Eye (tissue), 1 donor: ENCODE results near the gene IPO7.
A peak's percentile ranks its signal among the peaks of the same experiment; 100 is the strongest.
"Not testable (repeated sequence)": the region's sequence is repeated elsewhere in the genome, so short reads cannot be mapped to it uniquely, and the experiment has no call there.

Experiments used
- DNase-seq: peaks from one replicate; pipeline ENCODE4 v3.0.0-alpha.2; 2015

The IPO7 gene

GRCh38 chr11:9384535-9385326, at the start of gene IPO7:
IPO7 (plus strand) TSS chr11:9384652; CDS start chr11:9384764, 112 bp downstream.
- DNase-seq: peak; percentile 96

- DNase-seq: no peak
These were observed 42.7 kb upstream of the IPO7 start for GRCh38 chr11:9341638-9342178.

DNA sequence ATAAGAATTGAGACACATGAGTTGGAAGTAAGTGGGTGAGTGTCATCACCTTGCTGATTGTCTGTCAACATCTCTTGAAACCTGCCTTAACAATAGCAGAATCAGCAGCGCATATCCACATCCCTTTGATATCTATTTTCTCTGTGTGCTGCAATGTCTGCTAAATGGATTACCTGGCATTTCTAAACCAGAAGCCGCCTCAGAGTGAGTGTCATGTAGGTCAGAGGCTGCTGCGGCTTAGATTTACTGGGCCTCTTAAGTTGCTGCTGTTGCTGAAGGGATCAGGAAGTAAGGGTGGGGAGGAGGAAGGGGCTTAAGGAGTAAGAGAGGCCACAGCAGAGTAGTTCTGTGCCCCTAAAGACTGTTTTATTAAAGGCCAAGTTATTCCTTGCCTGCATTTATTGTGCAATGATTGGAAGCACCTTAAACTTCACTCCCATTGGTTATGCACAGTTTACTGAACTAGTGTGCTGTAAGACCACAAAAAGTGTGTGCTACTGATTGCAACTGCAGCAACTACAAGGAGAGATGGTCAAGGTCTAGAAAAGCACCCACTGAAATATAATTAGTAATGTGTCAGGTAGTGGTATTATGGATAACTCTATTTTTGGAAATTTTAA, 40.3 kb upstream of the IPO7 start:
- DNase-seq: peak; percentile 14

DNA sequence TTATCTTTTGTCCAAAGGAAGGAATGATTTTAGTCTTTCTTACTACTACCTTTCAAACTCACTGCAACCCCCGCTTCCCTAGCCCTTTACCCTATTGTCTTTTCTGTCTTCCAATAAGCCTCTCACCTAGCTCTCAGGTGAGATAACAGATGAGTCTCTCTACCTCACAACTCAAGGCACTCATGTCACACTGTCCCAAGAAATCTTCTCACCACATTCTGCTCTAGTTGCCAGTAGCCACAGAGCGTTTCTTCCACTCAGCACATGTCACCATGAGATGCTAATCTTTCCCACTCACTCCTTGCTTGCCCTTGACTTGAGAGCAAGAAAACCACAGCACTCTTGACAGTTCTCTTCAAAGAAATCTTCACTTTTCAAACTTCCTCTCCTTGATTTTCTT, 37.4 kb upstream of the IPO7 start:
- DNase-seq: no peak

DNA sequence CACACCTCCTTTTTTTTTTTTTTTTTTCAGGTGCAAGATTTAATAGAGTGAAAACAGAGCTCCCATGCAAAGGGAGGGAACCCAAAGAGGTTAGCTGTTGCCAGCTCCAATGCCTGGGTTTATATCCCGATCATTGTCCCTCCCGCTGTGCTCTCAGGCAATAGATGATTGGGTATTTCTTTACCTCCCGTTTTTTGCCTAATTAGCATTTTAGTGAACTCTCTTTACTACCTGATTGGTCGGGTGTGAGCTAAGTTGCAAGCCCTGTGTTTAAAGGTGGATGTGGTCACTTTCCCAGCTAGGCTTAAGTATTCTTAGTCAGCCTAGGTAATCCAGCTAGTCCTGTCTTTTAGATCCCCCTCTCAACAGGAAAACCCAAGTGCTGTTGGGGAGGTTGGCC, 36.7 kb upstream of the IPO7 start:
- DNase-seq: not testable (repeated sequence)

GRCh38 chr11:9351321-9351881, 33.1 kb upstream of the IPO7 start:
- no peak for DNase-seq

- DNase-seq: no peak
These were observed 27.4 kb upstream of the IPO7 start for GRCh38 chr11:9357041-9357440.

DNA sequence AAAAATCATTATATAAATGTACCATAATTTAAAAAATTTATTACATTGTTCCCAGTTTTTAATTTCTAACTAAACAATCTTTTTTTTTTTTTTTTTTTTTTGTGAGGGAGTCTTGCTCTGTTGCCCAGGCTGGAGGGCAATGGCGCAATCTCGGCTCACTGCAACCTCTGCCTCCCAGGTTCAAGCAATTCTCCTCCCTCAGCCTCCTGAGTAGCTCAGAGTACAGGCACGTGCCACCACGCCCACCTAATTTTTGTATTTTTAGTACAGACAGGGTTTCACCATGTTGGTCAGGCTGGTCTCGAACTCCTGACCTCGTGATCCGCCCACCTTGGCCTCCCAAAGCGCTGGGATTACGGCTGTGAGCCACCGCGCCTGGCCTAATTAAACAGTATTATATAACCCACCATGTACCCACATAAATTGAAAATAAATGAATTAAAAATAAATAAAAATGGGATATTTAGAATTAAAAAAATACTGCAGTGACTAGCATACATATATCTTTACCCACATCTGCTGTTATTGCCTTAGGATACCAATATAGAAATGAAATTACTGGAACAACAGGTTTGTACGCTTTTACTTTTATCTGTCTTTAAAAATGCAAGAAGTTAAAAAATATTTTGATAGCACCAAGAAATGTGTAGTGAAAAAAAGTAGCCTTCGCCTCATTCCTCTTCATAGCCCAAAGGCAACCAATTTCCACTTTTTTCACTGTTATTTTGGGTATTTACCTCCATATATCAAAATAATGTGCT, 23.4 kb upstream of the IPO7 start:
- not testable (repeated sequence) for DNase-seq

- DNase-seq: peak; percentile 19
These were observed 22.0 kb upstream of the IPO7 start for GRCh38 chr11:9362393-9362863.

GRCh38 chr11:9363954-9364912, 20.2 kb upstream of the IPO7 start:
- DNase-seq: peak; percentile 94

- DNase-seq: no peak
These were observed 16.9 kb upstream of the IPO7 start for GRCh38 chr11:9367551-9367950.

DNA sequence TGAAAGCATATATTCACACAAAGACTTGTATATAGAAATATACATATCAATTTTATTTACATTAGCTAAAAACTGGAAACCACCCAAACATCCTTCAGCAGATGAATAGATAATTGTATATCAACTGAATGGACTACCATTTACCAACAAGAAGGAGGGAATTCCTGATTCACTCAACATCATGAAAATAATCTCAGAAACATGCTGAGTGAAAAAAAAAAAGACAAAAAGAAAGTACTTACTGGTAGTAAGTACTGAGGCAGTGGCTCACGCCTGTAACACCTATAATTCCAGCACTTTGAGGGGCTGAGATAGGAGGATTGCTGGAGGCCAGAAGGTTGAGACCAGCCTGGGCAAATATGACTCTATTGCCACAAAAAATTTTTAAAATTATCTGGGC, 7.4 kb upstream of the IPO7 start:
- DNase-seq: no peak

- no peak for DNase-seq
These were observed 5.4 kb upstream of the IPO7 start for GRCh38 chr11:9379041-9379440.

DNA sequence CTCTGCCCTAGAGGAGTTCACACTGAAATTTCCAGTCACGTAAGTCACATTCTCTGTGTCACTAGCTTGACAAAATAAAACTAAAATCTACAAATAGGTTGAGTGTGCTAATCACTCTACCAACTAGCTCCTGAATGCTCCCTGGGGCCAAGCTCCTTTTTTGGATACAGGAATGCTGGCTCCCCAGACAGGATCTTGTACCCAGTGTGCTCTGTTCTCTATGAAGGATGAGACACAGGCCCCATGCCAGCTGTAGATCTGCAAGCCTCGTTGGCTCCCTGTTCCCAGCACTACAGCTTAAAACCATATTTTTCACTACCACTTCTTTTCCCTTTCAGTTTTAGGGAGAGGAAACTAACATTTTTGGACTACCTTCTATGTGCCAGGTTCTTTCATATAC, 3.7 kb upstream of the IPO7 start:
- DNase-seq: no peak

GRCh38 chr11:9385327-9385899, 961 bp downstream of the IPO7 start:
- DNase-seq: no peak

DNA sequence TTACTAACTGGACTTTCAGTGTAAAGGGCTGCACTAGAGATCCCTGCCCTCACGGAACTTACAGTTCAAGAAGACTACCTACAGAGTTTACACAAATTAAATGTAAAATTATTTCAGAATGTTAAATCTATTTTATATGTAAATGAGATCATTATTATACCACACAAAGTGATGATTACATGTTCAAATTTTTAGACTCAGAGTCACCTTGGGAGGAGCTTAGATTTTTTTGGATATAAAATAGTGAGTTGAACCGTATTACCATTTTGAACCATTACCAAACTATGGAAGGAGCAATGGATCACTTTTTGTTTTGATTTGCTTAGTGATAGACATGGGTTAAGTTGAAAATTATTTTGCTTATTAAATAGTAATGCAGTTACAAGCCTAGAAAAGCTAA, 1.6 kb downstream of the IPO7 start:
- DNase-seq: no peak

- DNase-seq: no peak
These were observed 2.4 kb downstream of the IPO7 start for GRCh38 chr11:9386901-9387300.

DNA sequence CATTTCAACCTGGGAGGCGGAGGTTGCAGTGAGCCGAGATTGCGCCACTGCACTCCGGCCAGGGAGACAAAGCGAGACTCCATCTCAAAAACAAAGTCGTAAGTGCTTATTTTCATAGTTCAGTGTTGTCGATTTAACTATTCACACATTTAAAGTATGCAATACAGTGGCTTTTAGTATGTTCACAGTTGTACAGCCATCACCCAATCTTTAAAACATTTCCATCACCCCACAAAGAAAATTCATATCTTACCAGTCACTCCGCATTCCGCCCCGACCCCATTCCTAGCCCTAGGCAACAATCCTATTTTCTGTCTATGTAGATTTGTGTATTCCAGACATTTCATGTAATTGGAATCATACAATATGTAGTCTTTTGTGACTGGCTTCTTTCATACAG, 11.9 kb downstream of the IPO7 start:
- DNase-seq: no peak

- no peak for DNase-seq
These were observed 12.3 kb downstream of the IPO7 start for GRCh38 chr11:9396752-9397151.

DNA sequence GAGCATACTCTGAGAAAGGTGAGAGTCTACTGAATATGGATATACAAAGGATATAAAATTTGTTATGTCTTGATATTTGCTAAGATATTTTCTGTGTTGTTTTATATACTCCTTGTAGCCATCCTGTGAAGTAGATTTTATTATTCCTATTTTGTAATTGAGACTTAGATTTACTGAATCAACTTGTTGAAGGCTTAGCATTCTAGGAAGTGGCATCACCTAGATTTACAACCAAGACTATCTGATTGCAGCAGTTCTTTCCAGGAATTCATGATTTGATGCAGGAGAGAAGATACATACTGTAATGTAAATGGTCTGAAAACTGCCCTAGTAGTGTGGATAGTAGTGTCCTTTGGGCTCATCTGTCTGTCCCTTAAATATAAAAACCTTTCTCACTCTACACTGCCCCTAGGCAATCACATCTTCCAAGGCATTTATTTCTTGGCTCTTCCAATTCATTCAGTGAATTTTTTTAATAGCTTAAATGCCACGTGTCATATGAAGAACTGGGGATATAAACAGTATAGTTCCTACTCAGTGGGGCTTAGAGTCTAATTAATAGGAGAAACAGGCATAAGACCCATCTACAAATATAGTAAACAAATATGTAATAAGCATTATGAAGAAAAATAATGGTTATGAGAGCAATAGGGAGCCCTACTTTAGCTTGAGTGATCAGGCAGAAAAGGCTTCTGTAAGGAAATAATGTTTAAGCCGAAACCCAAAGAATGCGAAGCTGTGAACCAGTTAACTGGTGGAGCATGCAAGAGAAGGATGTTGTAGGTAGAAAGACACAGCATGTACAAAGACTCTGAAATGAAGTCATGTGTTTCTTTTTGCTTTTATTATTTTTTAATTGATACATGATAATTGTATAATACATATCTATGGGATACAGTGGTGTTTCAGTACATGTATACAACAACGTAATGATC, 13.6 kb downstream of the IPO7 start:
- DNase-seq: peak; percentile 7
